Duodenal mucosa (tissue), 2 donors: Measurements from ENCODE around the gene SMARCD3.

ENCODE experiments used
- H3K27ac ChIP-seq: one replicate; pipeline ENCODE4 v1.7.0; 2013; ENCODE audit warnings: low read depth, low read length
- H3K27me3 ChIP-seq, 2 donors: one replicate each; pipeline ENCODE4 v1.7.0; 2013; ENCODE audit warnings: low read length in 2 of 2, control low read depth in 1 of 2; ENCODE audit not compliant: insufficient read depth in 2 of 2, control insufficient read depth in 1 of 2
- H3K36me3 ChIP-seq, 2 donors: one replicate each; pipeline ENCODE4 v1.7.0; 2013; ENCODE audit warnings: low read length in 2 of 2, control low read depth in 1 of 2; ENCODE audit not compliant: insufficient read depth in 2 of 2, control insufficient read depth in 1 of 2
- H3K4me1 ChIP-seq, 2 donors: one replicate each; pipeline ENCODE4 v1.7.0; 2013; ENCODE audit warnings: low read length in 2 of 2, control low read depth in 1 of 2; ENCODE audit not compliant: insufficient read depth in 2 of 2, control insufficient read depth in 1 of 2
- H3K4me3 ChIP-seq, 2 donors: one replicate each; pipeline ENCODE4 v1.7.0; 2013; ENCODE audit warnings: low read length in 2 of 2, low read depth in 1 of 2
- H3K9ac ChIP-seq, 2 donors: one replicate each; pipeline ENCODE4 v1.7.0; 2013; ENCODE audit warnings: low read length in 2 of 2, low read depth in 1 of 2
- H3K9me3 ChIP-seq, 2 donors: one replicate each; pipeline ENCODE4 v1.7.0; 2013; ENCODE audit warnings: low read length in 2 of 2, control low read depth in 1 of 2; ENCODE audit not compliant: control insufficient read depth in 1 of 2

Gene SMARCD3

DNA sequence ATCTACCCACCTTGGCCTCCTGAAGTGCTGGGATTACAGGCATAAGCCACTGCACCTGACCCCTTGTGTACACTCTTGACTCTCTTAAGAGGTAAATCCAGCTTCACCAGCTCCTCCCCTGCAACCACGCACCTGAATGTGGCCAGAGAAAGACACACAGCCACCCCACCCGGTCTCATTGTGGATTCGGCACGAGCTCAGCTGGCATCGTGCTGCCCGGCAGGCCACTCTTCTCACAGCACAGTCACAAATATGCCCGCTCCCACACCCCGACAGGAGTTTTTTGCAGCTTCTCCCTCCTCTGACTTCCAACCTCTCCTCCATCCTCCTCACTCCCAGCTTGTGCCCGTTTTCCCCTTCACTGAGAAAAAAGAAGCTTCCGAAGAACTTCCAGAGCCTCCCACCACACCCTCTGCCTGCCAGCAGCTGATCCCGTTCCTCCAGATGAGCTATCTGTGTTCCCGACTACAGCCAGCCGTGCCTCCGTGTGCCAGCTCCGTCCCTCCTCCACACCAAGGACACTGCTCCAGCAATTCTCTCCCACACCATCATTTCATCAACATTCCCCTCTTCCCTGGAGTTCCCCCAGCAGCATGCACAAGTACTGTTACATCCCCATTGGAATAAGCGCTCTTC, 8.0 kb upstream of the SMARCD3 start:
- H3K9me3 ChIP-seq: no peaks in the 10 kb centered on the region
- peaks cover 37 to 56% of the 10 kb centered on the region in 2 donors for H3K27me3 ChIP-seq

DNA sequence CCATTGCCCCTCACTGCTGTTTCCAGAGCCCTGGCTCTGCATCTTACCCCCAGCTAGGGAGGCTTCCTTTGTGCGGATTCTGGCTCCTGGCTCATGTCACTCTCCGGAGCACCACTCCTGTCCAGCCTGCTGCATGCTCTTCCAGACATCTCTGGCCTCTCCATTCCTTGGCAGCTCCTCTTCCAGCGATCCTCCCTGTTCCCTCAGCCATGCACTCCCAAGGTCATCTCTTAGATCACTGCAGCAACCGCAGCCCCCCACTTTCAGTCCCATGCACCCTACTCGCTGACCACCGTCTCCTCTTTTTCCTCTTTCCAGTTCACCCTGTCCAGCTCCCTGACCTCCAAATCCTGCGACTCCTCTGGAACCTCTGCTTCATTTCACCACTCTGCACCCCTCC, 6.9 kb upstream of the SMARCD3 start:
- H3K4me3 ChIP-seq: no peak overlapping the region
- H3K36me3 ChIP-seq: no peaks in the 10 kb centered on the region
- H3K9ac ChIP-seq: no peak overlapping the region
- H3K9me3 ChIP-seq: no peaks in the 10 kb centered on the region
- H3K27ac ChIP-seq: no peak overlapping the region
- H3K27me3 ChIP-seq: peaks cover 41 to 55% of the 10 kb centered on the region in 2 donors
- peaks cover 0 to 9% of the 10 kb centered on the region in 2 donors for H3K4me1 ChIP-seq

More for the DNA sequence above, 8.0 kb upstream of the SMARCD3 start:
- H3K36me3 ChIP-seq: no peaks in the 10 kb centered on the region
- H3K4me3 ChIP-seq: no peak overlapping the region
- H3K9ac ChIP-seq: no peak overlapping the region
- no peaks in the 10 kb centered on the region for H3K4me1 ChIP-seq
- H3K27ac ChIP-seq: no peak overlapping the region

DNA sequence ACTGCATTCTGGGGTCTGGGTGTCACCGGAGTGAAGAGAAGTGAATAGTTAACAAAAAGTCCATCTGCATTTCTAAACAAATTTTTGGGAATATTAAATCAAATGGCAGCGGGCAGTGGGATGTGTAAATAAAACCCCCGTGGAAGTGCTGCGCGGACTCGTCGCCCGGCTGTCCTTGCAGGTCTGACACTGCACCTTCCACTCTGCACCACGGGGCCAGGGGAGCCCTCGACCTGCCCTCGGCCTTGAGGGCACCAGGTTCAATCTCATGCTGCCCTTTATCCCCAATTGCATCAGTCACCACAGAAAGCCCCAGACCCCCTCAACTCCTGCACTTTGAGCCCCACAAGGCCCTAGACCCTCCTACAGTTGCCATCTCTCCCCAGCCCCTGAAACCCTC, 6.4 kb upstream of the SMARCD3 start:
- Histone ChIP-seq H3K36me3 (no peaks in the 10 kb centered on the region), H3K27me3 (peaks cover 45 to 57% of the 10 kb centered on the region in 2 donors), H3K4me3 (no peak overlapping the region), H3K9me3 (no peaks in the 10 kb centered on the region), H3K27ac (no peak overlapping the region), H3K9ac (no peak overlapping the region), H3K4me1 (peaks cover 2 to 13% of the 10 kb centered on the region in 2 donors)

DNA sequence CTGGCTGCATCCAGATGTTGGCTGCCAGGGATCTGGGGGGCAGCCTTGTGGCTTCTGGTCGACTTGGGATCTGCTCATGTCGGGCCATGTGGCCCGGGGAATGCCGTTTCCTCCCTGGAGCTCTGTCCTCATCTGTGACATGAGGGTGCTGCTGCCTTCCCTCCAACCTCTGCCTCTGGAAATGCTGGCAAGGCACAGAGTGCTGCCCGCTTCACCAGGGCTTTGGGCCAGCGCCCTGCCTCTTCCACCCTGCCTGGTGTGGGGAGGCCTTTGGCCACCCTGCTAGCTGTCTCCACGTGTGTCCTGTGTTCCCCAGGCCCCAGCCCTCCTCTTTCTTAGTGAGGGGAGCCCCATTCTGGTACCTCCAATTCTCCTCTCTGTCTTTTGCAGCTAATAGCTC, 5.8 kb upstream of the SMARCD3 start:
- H3K36me3 ChIP-seq: no peaks in the 10 kb centered on the region
- peaks cover 4 to 18% of the 10 kb centered on the region in 2 donors for H3K4me1 ChIP-seq
- no peak overlapping the region for H3K27ac ChIP-seq
- H3K9me3 ChIP-seq: no peaks in the 10 kb centered on the region
- peaks cover 47 to 57% of the 10 kb centered on the region in 2 donors for H3K27me3 ChIP-seq
- no peak overlapping the region for H3K9ac ChIP-seq
- H3K4me3 ChIP-seq: no peak overlapping the region

DNA sequence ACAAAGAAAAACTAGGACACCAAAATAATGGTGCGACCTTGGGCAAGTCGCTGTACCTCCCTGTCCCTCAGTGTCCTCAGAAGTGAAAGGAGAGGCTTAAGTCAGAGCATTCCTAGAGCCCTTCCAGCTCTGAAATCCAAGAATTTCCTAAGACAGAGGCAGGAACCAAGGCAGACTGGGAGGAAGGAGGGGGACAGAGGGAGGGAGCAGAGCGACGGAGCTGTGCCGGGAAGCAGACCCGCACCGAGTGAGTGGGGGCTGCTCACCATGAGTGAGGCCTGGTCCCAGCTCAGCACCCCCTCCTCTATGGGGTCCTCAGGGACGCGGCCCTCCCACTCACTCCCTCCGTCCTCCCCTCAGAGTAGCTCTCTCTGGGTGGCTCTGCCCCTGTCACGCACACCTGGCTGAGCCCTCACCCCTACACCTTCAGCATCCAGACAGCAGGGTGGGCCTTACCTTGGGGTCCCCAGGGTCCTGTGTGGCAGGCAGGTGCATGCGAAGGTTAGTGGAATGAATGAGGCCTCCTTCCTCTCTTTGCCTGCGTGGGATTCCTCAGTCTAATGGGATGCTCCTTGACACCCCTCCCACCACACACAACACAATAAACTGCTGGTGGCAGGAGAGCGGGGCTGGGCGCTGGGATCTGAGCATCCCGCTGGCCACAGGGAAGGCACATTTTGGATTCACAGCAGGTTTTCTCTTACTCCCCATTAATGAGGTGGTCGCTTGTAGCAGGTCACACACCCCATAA, 4.6 kb upstream of the SMARCD3 start:
- H3K9ac ChIP-seq: no peak overlapping the region
- peaks cover 47 to 54% of the 10 kb centered on the region in 2 donors for H3K27me3 ChIP-seq
- H3K4me3 ChIP-seq: no peak overlapping the region
- H3K4me1 ChIP-seq: peaks cover 5 to 20% of the 10 kb centered on the region in 2 donors
- H3K36me3 ChIP-seq: no peaks in the 10 kb centered on the region
- H3K27ac ChIP-seq: no peak overlapping the region
- H3K9me3 ChIP-seq: no peaks in the 10 kb centered on the region

DNA sequence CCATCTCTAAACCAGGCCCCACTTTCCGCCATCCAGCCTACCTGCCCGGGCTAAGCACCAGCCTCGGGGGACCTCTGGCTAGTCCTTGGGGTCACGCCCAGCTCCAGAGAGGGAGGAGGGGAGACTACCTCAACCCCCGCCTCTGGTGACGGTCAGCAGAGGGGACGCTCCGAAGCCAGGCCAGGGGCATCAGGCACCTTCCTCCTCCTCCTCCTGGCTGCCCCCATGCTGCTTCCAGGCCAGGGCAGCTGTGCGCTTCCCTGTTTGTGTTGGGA, 4.0 kb upstream of the SMARCD3 start:
- Histone ChIP-seq H3K4me3 (peak overlapping the region; percentile 58), H3K9me3 (no peaks in the 10 kb centered on the region), H3K27ac (peak overlapping the region; percentile 39), H3K4me1 (peaks cover 10 to 24% of the 10 kb centered on the region in 2 donors), H3K36me3 (no peaks in the 10 kb centered on the region), H3K9ac (peak overlapping the region in 1 of 2 donors; percentile 35), H3K27me3 (peaks cover 52 to 53% of the 10 kb centered on the region in 2 donors)

DNA sequence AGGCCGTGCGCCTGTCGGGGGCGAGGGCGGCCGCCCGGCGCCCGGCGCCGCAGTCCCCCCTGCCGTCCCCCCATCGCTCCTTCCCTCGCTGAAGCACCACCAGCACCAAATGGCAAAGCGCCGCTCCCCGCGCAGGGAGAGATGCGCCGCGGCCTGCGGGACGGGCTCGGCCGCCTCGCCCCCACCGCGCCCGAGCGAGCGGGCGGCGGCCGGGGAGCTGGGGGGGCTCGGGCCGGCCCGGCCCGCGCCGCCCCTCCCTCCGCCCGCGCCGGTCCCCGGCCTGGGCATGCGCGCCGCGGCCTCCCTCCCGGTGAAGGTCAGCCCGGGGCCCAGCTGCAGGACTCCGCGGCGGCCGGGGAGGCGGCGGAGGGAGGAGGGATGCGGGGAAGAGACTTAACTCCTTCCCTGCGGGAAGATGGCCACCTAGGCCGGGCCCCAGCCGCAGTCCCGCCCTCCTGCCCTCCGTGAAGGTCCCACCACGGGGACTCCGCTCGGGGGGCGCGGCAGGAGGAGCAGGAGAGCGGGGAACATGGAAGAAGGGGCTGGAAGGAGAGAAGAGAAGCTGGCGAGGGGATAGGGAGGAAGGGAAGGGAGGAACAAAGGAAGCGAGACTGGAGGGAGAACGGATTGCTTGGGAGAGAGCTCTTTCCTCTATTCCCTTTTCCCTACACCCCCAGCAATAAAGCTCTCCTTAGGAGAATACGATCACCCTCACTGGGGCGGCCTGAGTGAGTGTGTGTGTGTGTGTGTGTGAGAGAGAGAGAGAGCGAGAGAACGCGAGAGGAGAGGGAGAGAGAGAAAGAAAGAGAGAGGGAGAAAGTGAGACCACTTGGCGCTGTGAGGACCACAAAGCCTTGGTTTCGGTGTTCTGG, 3.4 kb upstream of the SMARCD3 start:
- peak overlapping the region; percentile 58 for H3K4me3 ChIP-seq
- peaks cover 10 to 27% of the 10 kb centered on the region in 2 donors for H3K4me1 ChIP-seq
- H3K9me3 ChIP-seq: no peaks in the 10 kb centered on the region
- H3K27me3 ChIP-seq: peaks cover 57 to 58% of the 10 kb centered on the region in 2 donors
- peak overlapping the region; percentile 70 for H3K27ac ChIP-seq
- H3K36me3 ChIP-seq: no peaks in the 10 kb centered on the region
- H3K9ac ChIP-seq: peak overlapping the region; percentile 35 to 54

DNA sequence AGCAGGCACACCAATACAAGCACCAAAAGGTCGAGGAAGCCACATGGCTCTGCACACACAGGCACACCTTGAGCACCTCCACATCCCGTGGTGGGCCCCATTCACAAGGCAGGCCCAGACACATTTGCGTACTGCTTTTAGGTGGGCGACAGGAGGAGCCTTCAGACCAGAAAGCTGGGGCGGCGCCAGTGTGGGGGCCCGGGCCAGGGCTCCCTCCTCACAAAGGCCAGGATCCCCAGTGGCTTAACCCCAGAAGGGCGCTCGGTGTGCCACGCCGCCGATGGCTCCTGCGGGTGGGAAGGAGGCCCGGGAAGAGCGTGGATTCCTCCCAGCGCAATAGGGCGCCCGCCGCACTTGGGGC, 2.8 kb upstream of the SMARCD3 start:
- Histone ChIP-seq H3K9ac (peak overlapping the region; percentile 39 to 54), H3K27ac (peak overlapping the region; percentile 42), H3K9me3 (no peaks in the 10 kb centered on the region), H3K4me1 (peaks cover 10 to 27% of the 10 kb centered on the region in 2 donors), H3K36me3 (no peaks in the 10 kb centered on the region), H3K4me3 (peak overlapping the region; percentile 36 to 47), H3K27me3 (peaks cover 59 to 64% of the 10 kb centered on the region in 2 donors)

DNA sequence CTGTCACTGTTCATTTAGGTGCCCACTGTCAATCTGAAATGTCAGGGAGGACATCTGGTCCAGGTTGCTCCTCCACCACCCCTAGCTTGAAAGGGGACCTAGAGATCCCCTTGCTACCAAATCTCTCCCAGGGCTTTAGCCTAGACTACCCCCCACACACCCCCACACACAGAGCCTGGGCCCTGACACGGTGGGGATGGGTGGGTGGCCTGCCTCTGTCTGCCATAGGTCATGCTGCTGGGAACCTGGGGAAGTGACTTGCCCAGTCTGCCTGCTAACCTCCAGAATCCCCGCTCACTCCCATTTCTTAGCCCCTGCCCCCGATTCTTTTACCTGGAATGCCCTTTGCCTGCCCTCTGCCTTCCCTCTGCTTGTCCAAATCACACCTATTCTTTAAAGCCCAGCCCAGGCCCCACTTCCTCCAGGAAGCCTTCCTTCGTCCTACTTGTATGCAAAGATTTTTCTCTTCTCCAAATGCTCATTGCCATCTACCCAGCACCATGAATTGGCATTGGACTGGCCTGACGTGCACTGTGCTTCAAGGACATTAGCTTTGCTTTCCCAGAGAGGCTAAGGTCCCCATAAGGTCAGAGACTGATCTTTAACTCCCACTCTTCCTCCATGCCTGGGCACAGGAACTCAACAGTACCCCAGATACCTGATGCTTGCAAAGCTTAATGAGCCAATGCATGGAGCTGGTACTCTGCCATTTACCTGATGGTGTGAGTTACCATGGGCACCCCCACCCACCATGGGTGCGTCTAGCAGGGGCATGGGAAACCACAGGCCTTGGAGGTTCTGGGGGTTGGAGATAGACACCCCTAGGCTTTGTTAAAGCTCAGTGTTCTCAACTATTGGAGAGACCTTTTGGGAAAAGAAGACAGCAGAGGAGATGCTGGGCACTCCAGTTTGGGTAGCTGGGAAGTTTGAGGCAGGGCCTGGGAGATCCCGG, 2.0 kb upstream of the SMARCD3 start:
- Histone ChIP-seq H3K36me3 (no peaks in the 10 kb centered on the region), H3K4me1 (peaks cover 10 to 27% of the 10 kb centered on the region in 2 donors), H3K27me3 (peaks cover 63 to 70% of the 10 kb centered on the region in 2 donors), H3K4me3 (peak overlapping the region in 1 of 2 donors; percentile 36), H3K27ac (no peak overlapping the region), H3K9me3 (no peaks in the 10 kb centered on the region), H3K9ac (peak overlapping the region in 1 of 2 donors; percentile 39)
